ENCODE data around the gene ANG.
"Not testable (repeated sequence)": the region's sequence is repeated elsewhere in the genome, so short reads cannot be mapped to it uniquely, and the experiment has no call there.

Gene ANG

GRCh38 chr14:20723488-20723887, 34.9 kb downstream of the ANG start:
- no peak for TF ChIP-seq CTCF (IDR thresholded peaks at IDR 0.05; ENCODE audit: low read depth, low read length, missing control alignments)
- DNase-seq = no peak
- in situ Hi-C loops (cut with HindIII; ENCODE audit: low pct_ligation_motif_present, low sequenced_read_pairs) = no loop called here
- Histone ChIP-seq H3K36me3 (replicated peaks) (no peaks in the 10 kb centered on the region), H3K27ac (no peak overlapping the region), H3K27me3 (replicated peaks) (peaks cover 10% of the 10 kb centered on the region), H3K4me3 (ENCODE audit: low read depth, low read length) (no peak overlapping the region)

GRCh38 chr14:20726121-20726520, 37.6 kb downstream of the ANG start:
- H3K27ac ChIP-seq; in situ Hi-C loops (cut with HindIII; ENCODE audit: low pct_ligation_motif_present, low sequenced_read_pairs); H3K27me3 ChIP-seq (replicated peaks); H3K4me3 ChIP-seq (ENCODE audit: low read depth, low read length); H3K36me3 ChIP-seq (replicated peaks); DNase-seq: not testable (repeated sequence)

- Histone ChIP-seq H3K27ac (no peak overlapping the region), H3K4me3 (ENCODE audit: low read depth, low read length) (no peak overlapping the region), H3K36me3 (replicated peaks) (no peaks in the 10 kb centered on the region), H3K27me3 (replicated peaks) (peaks cover 10% of the 10 kb centered on the region)
- in situ Hi-C loops (cut with HindIII; ENCODE audit: low pct_ligation_motif_present, low sequenced_read_pairs) = no loop called here
- DNase-seq = no peak
- no peak for TF ChIP-seq CTCF (IDR thresholded peaks at IDR 0.05; ENCODE audit: low read depth, low read length, missing control alignments)
These were observed 38.0 kb downstream of the ANG start for GRCh38 chr14:20726531-20726930.

- no peak for TF ChIP-seq CTCF (IDR thresholded peaks at IDR 0.05; ENCODE audit: low read depth, low read length, missing control alignments)
- in situ Hi-C loops (cut with HindIII; ENCODE audit: low pct_ligation_motif_present, low sequenced_read_pairs) = no loop called here
- Histone ChIP-seq H3K27me3 (replicated peaks) (no peaks in the 10 kb centered on the region), H3K36me3 (replicated peaks) (no peaks in the 10 kb centered on the region), H3K4me3 (ENCODE audit: low read depth, low read length) (no peak overlapping the region), H3K27ac (no peak overlapping the region)
- no peak for DNase-seq
These were observed 42.3 kb downstream of the ANG start for GRCh38 chr14:20730891-20731290.

GRCh38 chr14:20732477-20732876, 43.9 kb downstream of the ANG start:
- no peak overlapping the region for H3K4me3 ChIP-seq (ENCODE audit: low read depth, low read length)
- in situ Hi-C loops (cut with HindIII; ENCODE audit: low pct_ligation_motif_present, low sequenced_read_pairs) = no loop called here
- H3K36me3 ChIP-seq (replicated peaks) = no peaks in the 10 kb centered on the region
- H3K27me3 ChIP-seq (replicated peaks) = no peaks in the 10 kb centered on the region
- no peak for TF ChIP-seq CTCF (IDR thresholded peaks at IDR 0.05; ENCODE audit: low read depth, low read length, missing control alignments)
- H3K27ac ChIP-seq = no peak overlapping the region
- DNase-seq = no peak

- Histone ChIP-seq H3K36me3 (replicated peaks) (no peaks in the 10 kb centered on the region), H3K4me3 (ENCODE audit: low read depth, low read length) (no peak overlapping the region), H3K27ac (no peak overlapping the region), H3K27me3 (replicated peaks) (no peaks in the 10 kb centered on the region)
- in situ Hi-C loops (cut with HindIII; ENCODE audit: low pct_ligation_motif_present, low sequenced_read_pairs) = no loop called here
- DNase-seq = no peak
- TF ChIP-seq CTCF (IDR thresholded peaks at IDR 0.05; ENCODE audit: low read depth, low read length, missing control alignments) = no peak
These were observed 44.5 kb downstream of the ANG start for GRCh38 chr14:20732979-20733635.
